Measurements from ENCODE around the gene PRMT2.
"Not testable (repeated sequence)": the region's sequence is repeated elsewhere in the genome, so short reads cannot be mapped to it uniquely, and the experiment has no call there.

Gene PRMT2

GRCh38 chr21:46617267-46618051, 18.0 kb upstream of the PRMT2 start:
- DNase-seq (ENCODE audit: low read depth in 3 of 3): no peak

- DNase-seq (ENCODE audit: low read depth in 3 of 3): no peak
Observed at GRCh38 chr21:46618738-46619379, 16.6 kb upstream of the PRMT2 start.

DNA sequence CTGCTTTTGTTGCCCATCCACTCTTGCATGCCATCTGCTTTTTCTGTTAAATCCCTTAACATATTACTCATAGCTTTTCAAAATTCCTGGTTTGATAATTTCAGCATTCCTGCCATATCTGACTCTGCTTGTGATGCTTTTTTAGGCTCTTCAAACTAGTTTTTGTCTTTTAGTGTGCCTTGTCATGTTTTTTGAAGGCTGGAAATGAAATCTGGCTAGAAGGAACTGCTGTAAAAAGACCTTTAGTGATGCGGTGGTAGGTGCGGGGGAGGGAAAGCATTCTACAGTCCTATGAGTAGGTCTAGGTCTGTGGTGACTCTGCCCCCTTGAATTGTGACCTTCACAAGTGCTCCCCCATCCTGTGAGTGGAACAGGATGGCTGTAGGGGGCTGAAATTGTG, 15.6 kb upstream of the PRMT2 start:
- no peak for DNase-seq (ENCODE audit: low read depth in 3 of 3)

- DNase-seq (ENCODE audit: low read depth in 3 of 3): no peak
Observed at GRCh38 chr21:46620846-46621245, 14.6 kb upstream of the PRMT2 start.

DNA sequence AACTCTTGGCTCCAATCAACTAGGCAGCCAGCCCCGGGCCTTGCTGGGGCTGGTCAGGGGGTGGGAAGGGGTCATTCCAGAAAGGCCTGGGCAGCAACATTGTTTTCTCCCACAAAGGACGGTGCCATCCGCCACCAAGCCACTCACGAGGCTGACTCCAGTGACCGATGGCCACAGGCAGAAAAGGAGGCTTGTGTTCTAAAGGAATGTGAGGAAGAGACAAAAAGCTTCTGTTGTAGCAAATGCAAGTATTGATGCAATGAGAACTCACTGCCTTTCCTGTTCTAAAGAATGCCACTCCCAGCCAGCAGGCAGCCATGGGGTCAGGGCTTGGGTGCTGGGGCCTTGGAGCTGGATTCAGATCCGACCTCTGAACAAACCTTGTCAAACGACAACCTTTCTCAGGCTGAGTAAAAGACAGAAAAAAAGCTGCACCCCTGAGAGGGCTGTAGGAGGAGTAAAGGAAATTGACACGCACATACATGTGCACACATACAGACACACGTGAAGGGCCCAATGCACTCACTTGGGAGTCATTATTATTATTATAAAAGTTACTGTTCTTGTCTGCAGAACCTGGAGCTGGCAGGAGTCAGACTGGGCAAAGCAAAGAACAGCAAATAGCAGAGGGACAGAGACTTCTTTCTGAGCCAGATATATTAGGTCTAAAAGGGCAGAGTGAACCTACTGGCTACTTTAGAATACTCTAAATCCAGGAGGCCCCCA, 13.9 kb upstream of the PRMT2 start:
- no peak for DNase-seq (ENCODE audit: low read depth in 3 of 3)

DNA sequence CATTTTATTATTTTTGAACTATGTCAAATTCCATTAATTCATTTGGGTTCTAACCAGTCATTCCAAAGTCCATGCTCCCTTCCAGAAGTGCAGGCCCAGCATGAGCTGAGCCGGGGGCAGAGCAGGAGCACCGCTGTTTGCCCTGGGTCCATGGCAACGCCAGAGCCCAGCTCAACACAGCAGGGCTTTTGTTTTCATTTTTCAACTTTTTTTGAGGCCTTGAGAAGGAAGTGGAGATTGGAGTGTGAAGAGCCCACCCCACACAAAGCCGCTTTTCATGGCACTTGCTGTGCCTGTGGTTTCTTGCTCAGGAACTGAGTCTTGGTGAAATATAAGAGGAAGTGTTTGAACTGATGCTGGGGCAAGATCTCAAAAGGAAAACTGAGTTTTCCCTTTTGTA, 13.2 kb upstream of the PRMT2 start:
- no peak for DNase-seq (ENCODE audit: low read depth in 3 of 3)

DNA sequence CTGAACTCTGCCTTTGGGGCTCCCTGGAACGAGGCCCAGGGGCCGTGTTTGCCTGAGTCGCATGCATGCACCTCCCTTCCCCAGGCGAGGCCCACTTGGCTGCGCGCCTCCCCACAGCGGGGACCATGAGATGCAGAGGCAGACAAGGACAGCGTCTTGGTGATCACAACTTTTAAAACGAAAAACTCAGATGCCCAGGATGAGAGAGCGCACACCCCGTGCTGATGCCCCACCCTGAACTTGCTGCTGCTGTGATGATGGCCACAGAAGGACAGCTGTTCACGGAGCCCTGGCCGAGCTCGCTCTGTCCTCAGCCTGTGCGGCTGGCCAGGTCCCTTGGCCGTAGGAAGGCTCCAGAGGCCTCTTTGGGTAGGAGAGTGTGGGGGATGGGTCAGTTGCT, 11.4 kb upstream of the PRMT2 start:
- no peak for DNase-seq (ENCODE audit: low read depth in 3 of 3)

DNA sequence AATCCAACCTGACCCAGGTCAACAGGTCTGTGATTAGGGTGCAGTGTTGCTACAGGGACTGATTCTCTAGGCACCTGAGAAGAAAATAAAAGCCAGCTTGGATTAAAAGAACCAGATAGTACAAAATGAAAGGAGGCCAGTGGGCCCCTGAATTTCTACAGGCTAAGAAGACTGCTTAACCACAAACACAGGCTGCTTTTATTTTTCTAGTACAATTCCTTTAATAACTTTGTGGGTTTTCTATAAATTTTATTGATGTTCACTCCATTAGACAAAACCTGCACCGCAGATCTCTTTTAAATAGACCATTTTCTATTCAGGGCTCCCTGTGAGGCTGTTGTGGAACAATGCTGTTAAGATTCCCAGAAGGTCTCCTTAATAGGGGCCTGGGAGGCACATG, 9.7 kb upstream of the PRMT2 start:
- no peak for DNase-seq (ENCODE audit: low read depth in 3 of 3)

DNA sequence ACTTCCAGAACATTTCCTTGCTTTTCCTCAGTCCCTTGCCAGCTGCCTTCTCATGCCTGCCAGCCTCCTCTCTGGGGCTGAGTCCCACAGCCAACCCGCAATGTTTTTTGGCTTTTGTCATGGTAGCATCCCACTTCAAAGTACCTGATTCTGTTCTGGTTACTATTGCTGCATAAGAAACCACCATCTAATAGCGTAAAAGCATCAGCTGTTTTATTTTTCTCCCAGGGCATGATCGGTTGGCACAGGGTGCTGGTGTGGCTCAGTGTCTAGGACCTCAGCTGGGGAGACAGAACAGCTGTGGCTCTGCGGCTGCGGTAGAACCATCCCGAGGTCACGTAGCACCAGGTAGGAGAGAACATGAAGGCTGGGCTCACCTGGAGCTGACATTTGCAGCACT, 8.9 kb upstream of the PRMT2 start:
- no peak for DNase-seq (ENCODE audit: low read depth in 3 of 3)

DNA sequence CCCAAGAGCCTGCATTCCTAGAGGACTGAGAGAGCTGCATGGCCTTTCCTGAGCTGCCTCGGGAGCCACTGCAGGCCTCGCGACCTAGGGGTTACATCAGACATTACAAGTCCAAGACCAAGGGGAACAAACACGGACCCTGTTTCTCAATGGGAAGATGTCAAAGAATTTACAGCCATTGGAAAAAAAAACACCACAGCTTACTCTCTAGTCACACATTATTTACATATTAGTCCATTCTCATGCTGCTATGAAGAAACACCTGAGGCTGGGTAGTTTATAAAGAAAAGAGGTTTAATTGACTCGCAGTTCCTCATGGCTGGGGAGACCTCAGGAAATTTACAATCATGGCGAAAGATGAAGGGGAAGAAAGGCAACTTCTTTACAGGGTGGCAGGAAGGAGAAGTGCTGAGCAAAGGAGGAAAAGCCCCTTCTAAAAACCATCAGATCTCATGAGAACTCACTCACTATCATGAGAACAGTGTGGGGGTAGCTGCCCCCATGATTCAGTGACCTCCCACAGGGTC, 8.4 kb upstream of the PRMT2 start:
- DNase-seq (ENCODE audit: low read depth in 3 of 3): no peak

- no peak for DNase-seq (ENCODE audit: low read depth in 3 of 3)
Observed at GRCh38 chr21:46627726-46628125, 7.7 kb upstream of the PRMT2 start.

GRCh38 chr21:46628868-46629267, 6.6 kb upstream of the PRMT2 start:
- no peak for DNase-seq (ENCODE audit: low read depth in 3 of 3)

DNA sequence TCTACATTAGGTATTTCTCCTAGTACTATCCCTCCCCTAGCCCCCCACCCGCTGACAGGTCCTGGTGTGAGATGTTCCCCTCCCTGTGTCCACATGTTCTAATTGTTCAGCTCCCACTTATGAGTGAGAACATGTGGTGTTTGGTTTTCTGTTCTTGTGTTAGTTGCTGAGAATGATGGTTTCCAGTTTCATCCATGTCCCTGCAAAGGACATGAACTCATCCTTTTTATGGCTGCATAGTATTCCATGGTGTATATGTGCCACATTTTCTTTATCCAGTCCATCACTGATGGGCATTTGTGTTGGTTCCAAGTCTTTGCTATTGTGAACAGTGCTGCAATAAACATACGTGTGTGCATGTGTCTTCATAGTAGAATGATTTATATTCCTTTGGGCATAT, 4.6 kb upstream of the PRMT2 start:
- not testable (repeated sequence) for DNase-seq (ENCODE audit: low read depth in 3 of 3)

DNA sequence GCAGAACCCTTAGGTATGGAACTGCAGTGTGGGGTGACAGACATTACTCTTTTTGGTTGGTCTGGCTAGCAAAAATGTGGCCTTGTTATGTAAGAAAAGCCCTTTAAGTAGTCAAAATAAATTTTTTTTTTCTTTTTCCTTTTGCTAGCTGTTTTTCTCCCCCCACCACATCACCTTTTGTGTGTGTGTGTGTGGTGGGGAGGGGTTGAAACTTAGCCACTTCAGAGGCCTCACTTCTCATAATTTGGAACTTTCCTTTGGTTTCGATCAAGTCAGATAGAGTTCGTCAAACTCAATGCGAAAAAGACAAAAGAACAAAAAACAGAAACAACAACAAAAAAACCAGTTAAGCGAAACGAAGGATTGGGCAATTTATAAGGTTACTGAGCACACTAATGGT, 1.9 kb upstream of the PRMT2 start:
- no peak for DNase-seq (ENCODE audit: low read depth in 3 of 3)

GRCh38 chr21:46634427-46634826, 1.0 kb upstream of the PRMT2 start:
- DNase-seq (ENCODE audit: low read depth in 3 of 3): no peak

DNA sequence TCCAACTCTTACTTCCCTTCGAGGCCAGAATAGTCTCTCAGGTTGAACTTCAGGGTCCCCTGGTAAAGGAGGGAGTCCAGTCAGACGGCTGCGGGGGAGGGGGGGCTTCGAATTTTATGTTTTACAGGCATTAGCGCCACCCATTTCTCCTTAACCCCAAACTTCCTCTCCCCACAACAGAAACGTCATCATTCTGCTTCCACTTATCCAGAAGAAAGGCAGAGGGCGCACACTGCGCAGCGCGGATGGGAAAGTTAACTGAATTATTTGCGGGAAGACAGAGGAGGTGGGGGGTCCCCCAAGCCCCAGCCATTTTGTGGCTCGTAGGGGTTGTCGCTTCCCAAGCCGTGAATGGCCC, 529 bp upstream of the PRMT2 start:
- peak in 2 of 3 experiments; percentile 25 to 43 for DNase-seq (ENCODE audit: low read depth in 3 of 3)

- DNase-seq (ENCODE audit: low read depth in 3 of 3): no peak
Observed at GRCh38 chr21:46636181-46636512, 673 bp downstream of the PRMT2 start.

DNA sequence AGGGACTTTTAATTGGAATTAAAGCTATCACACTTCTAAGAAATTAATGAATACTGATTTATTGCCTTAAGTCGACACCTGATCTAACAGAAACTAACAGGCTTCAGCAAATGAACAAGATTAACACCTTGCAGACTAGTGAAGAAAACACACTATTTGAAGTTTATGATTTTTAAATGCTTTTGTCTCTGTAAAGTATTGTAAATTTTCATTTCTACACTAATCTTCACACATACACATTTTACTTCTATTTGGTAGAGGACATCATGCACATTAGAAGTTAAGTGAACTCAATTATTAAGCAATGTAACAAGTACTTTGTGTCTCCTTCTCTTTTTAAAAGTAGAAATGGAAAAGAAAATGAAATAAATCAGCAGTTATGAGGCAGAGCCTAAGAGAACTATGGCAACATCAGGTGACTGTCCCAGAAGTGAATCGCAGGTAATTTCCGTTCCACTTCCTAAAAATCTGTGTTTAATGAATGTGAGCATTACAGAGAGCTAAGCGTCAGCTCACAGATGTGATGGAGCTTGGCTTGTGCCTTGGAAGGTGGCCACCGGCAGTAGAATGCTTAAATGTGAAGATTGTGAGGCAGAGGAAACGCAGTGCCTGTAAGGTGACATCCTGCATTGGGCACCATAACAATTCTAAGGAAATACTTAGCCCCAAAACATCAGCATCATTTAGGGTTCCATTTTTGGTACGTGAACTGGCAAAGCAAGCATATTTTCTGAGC, 1.2 kb downstream of the PRMT2 start:
- DNase-seq (ENCODE audit: low read depth in 3 of 3): no peak

GRCh38 chr21:46637952-46638746, 2.7 kb downstream of the PRMT2 start:
- no peak for DNase-seq (ENCODE audit: low read depth in 3 of 3)

DNA sequence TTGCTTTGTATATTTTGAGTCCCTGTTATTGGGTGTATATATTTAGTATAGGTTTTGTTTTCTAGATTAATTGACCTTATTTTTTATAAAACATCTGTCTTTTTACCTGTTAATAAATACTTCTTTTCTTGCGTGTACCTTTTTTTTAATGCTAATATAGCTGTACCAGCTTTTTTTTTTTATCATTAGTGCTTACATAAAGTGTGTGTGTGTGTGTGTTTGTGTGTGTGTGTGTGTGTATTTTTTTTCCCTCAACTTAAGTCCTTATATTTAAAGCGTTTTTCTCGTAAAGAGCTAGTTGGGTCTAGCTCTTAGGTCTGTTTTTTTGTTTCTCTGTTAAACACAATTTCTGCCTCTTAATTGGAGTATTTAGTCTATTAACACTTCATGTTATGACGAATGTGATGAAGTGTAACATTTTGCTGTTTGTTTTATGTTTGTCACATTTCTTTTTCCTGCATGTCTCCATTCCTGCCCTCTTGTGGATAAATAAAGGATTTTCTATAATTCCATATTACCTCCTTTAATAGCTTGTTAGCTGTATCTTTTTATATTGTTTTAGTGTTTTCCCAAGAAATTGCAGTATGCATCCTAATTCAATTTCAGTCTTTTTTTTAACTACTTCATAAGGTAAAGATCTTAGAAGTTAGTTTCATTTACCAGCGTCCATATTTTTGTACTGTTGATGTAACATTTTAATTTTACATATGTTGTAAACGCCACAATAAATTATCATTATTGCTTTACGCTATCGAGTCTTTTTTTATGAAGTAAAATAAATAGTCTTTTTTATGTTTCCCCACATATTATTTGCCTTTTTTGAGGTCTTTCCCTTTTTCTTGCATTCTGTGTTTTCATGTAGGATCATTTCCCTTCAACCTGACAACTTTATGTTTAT, 4.3 kb downstream of the PRMT2 start:
- DNase-seq (ENCODE audit: low read depth in 3 of 3): no peak

Measured in stimulated activated CD4-positive, alpha-beta T cell treated with anti-CD3 and anti-CD28 coated beads, TNF-alpha, amount 100 ng/mL, for 24 hours (primary cell).